Kidney epithelial cell (primary cell): Measurements from ENCODE around the gene TUBA3C. TPM values are rescaled to one million over a fixed set of nuclear protein-coding genes. Genes with fewer than 3 reads are reported as not detected.

ENCODE experiments used
- DNase-seq: peaks from one replicate; pipeline ENCODE4 v3.0.0-alpha.2; 2010; ENCODE audit warnings: low read depth
- H3K27me3 ChIP-seq: 2 replicates; pipeline ENCODE4 v1.6.0; 2011; ENCODE audit warnings: low read length; ENCODE audit not compliant: control insufficient read depth, insufficient read depth
- H3K36me3 ChIP-seq: 2 replicates; pipeline ENCODE4 v1.5.1; 2011; ENCODE audit warnings: low read length; ENCODE audit not compliant: control insufficient read depth, insufficient read depth
- H3K4me3 ChIP-seq: 2 replicates; pipeline ENCODE4 v1.5.1; 2011; ENCODE audit warnings: low read depth, mild to moderate bottlenecking, control low read depth, low read length
- CTCF ChIP-seq: IDR thresholded peaks from 2 replicates; pipeline ENCODE4 v1.5.1; 2011; ENCODE audit warnings: mild to moderate bottlenecking, moderate library complexity, low read length, control low read depth, inconsistent platforms; ENCODE audit not compliant: insufficient read depth, poor library complexity, severe bottlenecking
- total RNA-seq: library from RNA; depleted of rRNA; stranded (reverse); fragments of >200 nt; gene quantifications from 2 replicates; pipeline ENCODE4 v1.2.3, GENCODE V29; 2015

The TUBA3C gene
- total RNA-seq, 1 donor from 2014 or later: not detected

- no peak for TF ChIP-seq CTCF
Measured at GRCh38 chr13:19161308-19161707, 20.3 kb downstream of the TUBA3C start.

GRCh38 chr13:19159761-19160420 is 21.7 kb downstream of the TUBA3C start:
- Histone ChIP-seq H3K4me3 (no peak overlapping the region), H3K27me3 (no peaks in the 10 kb centered on the region), H3K36me3 (no peaks in the 10 kb centered on the region)
- DNase-seq: no peak
- TF ChIP-seq CTCF: no peak

More at GRCh38 chr13:19161308-19161707, 20.3 kb downstream of the TUBA3C start:
- no peaks in the 10 kb centered on the region for H3K27me3 ChIP-seq
- H3K36me3 ChIP-seq: no peaks in the 10 kb centered on the region
- H3K4me3 ChIP-seq: no peak overlapping the region
- DNase-seq: no peak

- no peak for DNase-seq
- H3K36me3 ChIP-seq: no peaks in the 10 kb centered on the region
- TF ChIP-seq CTCF: no peak
- no peaks in the 10 kb centered on the region for H3K27me3 ChIP-seq
- H3K4me3 ChIP-seq: no peak overlapping the region
Measured at GRCh38 chr13:19159181-19159580, 22.4 kb downstream of the TUBA3C start.

GRCh38 chr13:19158526-19159174 is 23.0 kb downstream of the TUBA3C start:
- TF ChIP-seq CTCF: no peak
- DNase-seq: no peak
- no peaks in the 10 kb centered on the region for H3K27me3 ChIP-seq
- H3K4me3 ChIP-seq: no peak overlapping the region
- H3K36me3 ChIP-seq: no peaks in the 10 kb centered on the region

GRCh38 chr13:19158006-19158405 is 23.6 kb downstream of the TUBA3C start:
- no peak overlapping the region for H3K4me3 ChIP-seq

More at GRCh38 chr13:19158006-19158405, 23.6 kb downstream of the TUBA3C start:
- TF ChIP-seq CTCF: no peak
- Histone ChIP-seq H3K27me3 (no peaks in the 10 kb centered on the region), H3K36me3 (no peaks in the 10 kb centered on the region)
- no peak for DNase-seq
